ENCODE results near the gene TSSK2.

- TF ChIP-seq CTCF (IDR thresholded peaks at IDR 0.05) (no peak), POLR2AphosphoS5 (IDR thresholded peaks at IDR 0.05; ENCODE audit: low read depth, low read length) (no peak), REST (IDR thresholded peaks at IDR 0.05; ENCODE audit: insufficient read depth in 1 of 2, low read depth in 2 of 2, low read length in 1 of 2) (no peak)
These were observed 33.3 kb downstream of the TSSK2 start for GRCh38 chr22:19164425-19164824.
